ENCODE results near the gene CYP27C1.

GRCh38 chr2:127137225-127137624 is 82.9 kb downstream of the CYP27C1 start:
- TF ChIP-seq EZH2 (IDR thresholded peaks at IDR 0.05; ENCODE audit: low read depth, unreplicated experiment): no peak
- TF ChIP-seq, protein P1, sequence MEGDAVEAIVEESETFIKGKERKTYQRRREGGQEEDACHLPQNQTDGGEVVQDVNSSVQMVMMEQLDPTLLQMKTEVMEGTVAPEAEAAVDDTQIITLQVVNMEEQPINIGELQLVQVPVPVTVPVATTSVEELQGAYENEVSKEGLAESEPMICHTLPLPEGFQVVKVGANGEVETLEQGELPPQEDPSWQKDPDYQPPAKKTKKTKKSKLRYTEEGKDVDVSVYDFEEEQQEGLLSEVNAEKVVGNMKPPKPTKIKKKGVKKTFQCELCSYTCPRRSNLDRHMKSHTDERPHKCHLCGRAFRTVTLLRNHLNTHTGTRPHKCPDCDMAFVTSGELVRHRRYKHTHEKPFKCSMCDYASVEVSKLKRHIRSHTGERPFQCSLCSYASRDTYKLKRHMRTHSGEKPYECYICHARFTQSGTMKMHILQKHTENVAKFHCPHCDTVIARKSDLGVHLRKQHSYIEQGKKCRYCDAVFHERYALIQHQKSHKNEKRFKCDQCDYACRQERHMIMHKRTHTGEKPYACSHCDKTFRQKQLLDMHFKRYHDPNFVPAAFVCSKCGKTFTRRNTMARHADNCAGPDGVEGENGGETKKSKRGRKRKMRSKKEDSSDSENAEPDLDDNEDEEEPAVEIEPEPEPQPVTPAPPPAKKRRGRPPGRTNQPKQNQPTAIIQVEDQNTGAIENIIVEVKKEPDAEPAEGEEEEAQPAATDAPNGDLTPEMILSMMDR (conservative IDR thresholded peaks at IDR 0.05; ENCODE audit: low read depth in 2 of 2): no peak
- no peak for TF ChIP-seq EZH2phosphoT487 (IDR thresholded peaks at IDR 0.05; ENCODE audit: unreplicated experiment)
- no peak for TF ChIP-seq POLR2AphosphoS5 (IDR thresholded peaks at IDR 0.05; ENCODE audit: low read depth)
- TF ChIP-seq CREB1 (CRISPR knock-in tag; IDR thresholded peaks at IDR 0.05; ENCODE audit: low read depth): no peak
- no peak for TF ChIP-seq ZNF331 (CRISPR knock-in tag; IDR thresholded peaks at IDR 0.05; ENCODE audit: low read depth)
- TF ChIP-seq, protein P2, sequence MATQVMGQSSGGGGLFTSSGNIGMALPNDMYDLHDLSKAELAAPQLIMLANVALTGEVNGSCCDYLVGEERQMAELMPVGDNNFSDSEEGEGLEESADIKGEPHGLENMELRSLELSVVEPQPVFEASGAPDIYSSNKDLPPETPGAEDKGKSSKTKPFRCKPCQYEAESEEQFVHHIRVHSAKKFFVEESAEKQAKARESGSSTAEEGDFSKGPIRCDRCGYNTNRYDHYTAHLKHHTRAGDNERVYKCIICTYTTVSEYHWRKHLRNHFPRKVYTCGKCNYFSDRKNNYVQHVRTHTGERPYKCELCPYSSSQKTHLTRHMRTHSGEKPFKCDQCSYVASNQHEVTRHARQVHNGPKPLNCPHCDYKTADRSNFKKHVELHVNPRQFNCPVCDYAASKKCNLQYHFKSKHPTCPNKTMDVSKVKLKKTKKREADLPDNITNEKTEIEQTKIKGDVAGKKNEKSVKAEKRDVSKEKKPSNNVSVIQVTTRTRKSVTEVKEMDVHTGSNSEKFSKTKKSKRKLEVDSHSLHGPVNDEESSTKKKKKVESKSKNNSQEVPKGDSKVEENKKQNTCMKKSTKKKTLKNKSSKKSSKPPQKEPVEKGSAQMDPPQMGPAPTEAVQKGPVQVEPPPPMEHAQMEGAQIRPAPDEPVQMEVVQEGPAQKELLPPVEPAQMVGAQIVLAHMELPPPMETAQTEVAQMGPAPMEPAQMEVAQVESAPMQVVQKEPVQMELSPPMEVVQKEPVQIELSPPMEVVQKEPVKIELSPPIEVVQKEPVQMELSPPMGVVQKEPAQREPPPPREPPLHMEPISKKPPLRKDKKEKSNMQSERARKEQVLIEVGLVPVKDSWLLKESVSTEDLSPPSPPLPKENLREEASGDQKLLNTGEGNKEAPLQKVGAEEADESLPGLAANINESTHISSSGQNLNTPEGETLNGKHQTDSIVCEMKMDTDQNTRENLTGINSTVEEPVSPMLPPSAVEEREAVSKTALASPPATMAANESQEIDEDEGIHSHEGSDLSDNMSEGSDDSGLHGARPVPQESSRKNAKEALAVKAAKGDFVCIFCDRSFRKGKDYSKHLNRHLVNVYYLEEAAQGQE (IDR thresholded peaks at IDR 0.05; ENCODE audit: unreplicated experiment): no peak
- no peak for TF ChIP-seq JUNB (IDR thresholded peaks at IDR 0.05; ENCODE audit: unreplicated experiment)
- TF ChIP-seq, protein P3, sequence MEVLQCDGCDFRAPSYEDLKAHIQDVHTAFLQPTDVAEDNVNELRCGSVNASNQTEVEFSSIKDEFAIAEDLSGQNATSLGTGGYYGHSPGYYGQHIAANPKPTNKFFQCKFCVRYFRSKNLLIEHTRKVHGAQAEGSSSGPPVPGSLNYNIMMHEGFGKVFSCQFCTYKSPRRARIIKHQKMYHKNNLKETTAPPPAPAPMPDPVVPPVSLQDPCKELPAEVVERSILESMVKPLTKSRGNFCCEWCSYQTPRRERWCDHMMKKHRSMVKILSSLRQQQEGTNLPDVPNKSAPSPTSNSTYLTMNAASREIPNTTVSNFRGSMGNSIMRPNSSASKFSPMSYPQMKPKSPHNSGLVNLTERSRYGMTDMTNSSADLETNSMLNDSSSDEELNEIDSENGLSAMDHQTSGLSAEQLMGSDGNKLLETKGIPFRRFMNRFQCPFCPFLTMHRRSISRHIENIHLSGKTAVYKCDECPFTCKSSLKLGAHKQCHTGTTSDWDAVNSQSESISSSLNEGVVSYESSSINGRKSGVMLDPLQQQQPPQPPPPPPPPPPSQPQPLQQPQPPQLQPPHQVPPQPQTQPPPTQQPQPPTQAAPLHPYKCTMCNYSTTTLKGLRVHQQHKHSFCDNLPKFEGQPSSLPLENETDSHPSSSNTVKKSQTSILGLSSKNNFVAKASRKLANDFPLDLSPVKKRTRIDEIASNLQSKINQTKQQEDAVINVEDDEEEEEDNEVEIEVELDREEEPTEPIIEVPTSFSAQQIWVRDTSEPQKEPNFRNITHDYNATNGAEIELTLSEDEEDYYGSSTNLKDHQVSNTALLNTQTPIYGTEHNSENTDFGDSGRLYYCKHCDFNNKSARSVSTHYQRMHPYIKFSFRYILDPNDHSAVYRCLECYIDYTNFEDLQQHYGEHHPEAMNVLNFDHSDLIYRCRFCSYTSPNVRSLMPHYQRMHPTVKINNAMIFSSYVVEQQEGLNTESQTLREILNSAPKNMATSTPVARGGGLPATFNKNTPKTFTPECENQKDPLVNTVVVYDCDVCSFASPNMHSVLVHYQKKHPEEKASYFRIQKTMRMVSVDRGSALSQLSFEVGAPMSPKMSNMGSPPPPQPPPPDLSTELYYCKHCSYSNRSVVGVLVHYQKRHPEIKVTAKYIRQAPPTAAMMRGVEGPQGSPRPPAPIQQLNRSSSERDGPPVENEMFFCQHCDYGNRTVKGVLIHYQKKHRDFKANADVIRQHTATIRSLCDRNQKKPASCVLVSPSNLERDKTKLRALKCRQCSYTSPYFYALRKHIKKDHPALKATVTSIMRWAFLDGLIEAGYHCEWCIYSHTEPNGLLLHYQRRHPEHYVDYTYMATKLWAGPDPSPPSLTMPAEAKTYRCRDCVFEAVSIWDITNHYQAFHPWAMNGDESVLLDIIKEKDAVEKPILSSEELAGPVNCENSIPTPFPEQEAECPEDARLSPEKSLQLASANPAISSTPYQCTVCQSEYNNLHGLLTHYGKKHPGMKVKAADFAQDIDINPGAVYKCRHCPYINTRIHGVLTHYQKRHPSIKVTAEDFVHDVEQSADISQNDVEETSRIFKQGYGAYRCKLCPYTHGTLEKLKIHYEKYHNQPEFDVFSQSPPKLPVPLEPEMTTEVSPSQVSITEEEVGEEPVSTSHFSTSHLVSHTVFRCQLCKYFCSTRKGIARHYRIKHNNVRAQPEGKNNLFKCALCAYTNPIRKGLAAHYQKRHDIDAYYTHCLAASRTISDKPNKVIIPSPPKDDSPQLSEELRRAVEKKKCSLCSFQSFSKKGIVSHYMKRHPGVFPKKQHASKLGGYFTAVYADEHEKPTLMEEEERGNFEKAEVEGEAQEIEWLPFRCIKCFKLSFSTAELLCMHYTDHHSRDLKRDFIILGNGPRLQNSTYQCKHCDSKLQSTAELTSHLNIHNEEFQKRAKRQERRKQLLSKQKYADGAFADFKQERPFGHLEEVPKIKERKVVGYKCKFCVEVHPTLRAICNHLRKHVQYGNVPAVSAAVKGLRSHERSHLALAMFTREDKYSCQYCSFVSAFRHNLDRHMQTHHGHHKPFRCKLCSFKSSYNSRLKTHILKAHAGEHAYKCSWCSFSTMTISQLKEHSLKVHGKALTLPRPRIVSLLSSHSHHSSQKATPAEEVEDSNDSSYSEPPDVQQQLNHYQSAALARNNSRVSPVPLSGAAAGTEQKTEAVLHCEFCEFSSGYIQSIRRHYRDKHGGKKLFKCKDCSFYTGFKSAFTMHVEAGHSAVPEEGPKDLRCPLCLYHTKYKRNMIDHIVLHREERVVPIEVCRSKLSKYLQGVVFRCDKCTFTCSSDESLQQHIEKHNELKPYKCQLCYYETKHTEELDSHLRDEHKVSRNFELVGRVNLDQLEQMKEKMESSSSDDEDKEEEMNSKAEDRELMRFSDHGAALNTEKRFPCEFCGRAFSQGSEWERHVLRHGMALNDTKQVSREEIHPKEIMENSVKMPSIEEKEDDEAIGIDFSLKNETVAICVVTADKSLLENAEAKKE (CRISPR knock-in tag; IDR thresholded peaks at IDR 0.05): no peak
- no peak for TF ChIP-seq NANOG (IDR thresholded peaks at IDR 0.05; ENCODE audit: borderline replicate concordance)
- no peak for TF ChIP-seq ZNF114 (CRISPR knock-in tag; IDR thresholded peaks at IDR 0.05)
- no peak for TF ChIP-seq STAT1 (IDR thresholded peaks at IDR 0.05; ENCODE audit: unreplicated experiment)
- no peak for TF ChIP-seq ETS1 (IDR thresholded peaks at IDR 0.05)

Data from GM23338 (cell line).